Measurements from ENCODE around the gene RNF213.
"Not testable (repeated sequence)": the region's sequence is repeated elsewhere in the genome, so short reads cannot be mapped to it uniquely, and the experiment has no call there.

The RNF213 gene

GRCh38 chr17:80272366-80272765 lies 11.7 kb downstream of the RNF213 start:
- H3K4me1 ChIP-seq (ENCODE audit: low read length), result no peaks in the 10 kb centered on the region
- no peaks in the 10 kb centered on the region for H3F3A ChIP-seq (ENCODE audit: insufficient read depth, low read length)
- peaks cover 5% of the 10 kb centered on the region; the same call in 1 of the 2 replicates for H3K36me3 ChIP-seq (replicated peaks; ENCODE audit: insufficient read depth, low read length)
- no peaks in the 10 kb centered on the region for H3K9me2 ChIP-seq (replicated peaks; ENCODE audit: insufficient read depth, low read length)
- H4K20me1 ChIP-seq (ENCODE audit: insufficient read depth, low read length), result no peaks in the 10 kb centered on the region
- TF ChIP-seq EZH2phosphoT487 (IDR thresholded peaks at IDR 0.05; ENCODE audit: low read length), result no peak
- no peak for TF ChIP-seq EZH2 (optimal IDR thresholded peaks at IDR 0.05; ENCODE audit: low read depth, low read length)
- TF ChIP-seq, protein P1, sequence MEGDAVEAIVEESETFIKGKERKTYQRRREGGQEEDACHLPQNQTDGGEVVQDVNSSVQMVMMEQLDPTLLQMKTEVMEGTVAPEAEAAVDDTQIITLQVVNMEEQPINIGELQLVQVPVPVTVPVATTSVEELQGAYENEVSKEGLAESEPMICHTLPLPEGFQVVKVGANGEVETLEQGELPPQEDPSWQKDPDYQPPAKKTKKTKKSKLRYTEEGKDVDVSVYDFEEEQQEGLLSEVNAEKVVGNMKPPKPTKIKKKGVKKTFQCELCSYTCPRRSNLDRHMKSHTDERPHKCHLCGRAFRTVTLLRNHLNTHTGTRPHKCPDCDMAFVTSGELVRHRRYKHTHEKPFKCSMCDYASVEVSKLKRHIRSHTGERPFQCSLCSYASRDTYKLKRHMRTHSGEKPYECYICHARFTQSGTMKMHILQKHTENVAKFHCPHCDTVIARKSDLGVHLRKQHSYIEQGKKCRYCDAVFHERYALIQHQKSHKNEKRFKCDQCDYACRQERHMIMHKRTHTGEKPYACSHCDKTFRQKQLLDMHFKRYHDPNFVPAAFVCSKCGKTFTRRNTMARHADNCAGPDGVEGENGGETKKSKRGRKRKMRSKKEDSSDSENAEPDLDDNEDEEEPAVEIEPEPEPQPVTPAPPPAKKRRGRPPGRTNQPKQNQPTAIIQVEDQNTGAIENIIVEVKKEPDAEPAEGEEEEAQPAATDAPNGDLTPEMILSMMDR (IDR thresholded peaks at IDR 0.05; ENCODE audit: low read length), result no peak
- H3K9ac ChIP-seq (ENCODE audit: low read length), result no peak overlapping the region
- no peak overlapping the region for H2AFZ ChIP-seq (ENCODE audit: low read length)
- H3K27ac ChIP-seq (ENCODE audit: low read length), result no peak overlapping the region
- no peak for DNase-seq
- H3K9me3 ChIP-seq (replicated peaks; ENCODE audit: insufficient read depth, low read length), result no peaks in the 10 kb centered on the region
- no peak overlapping the region for H3K4me3 ChIP-seq (ENCODE audit: low read length)
- H3K27me3 ChIP-seq (replicated peaks; ENCODE audit: insufficient read depth, low read length), result no peaks in the 10 kb centered on the region
- no peak overlapping the region for H3K4me2 ChIP-seq (ENCODE audit: low read depth, low read length)
- H3K79me2 ChIP-seq (ENCODE audit: low read length), result peaks cover 14% of the 10 kb centered on the region; the same call in 1 of the 2 replicates

DNA sequence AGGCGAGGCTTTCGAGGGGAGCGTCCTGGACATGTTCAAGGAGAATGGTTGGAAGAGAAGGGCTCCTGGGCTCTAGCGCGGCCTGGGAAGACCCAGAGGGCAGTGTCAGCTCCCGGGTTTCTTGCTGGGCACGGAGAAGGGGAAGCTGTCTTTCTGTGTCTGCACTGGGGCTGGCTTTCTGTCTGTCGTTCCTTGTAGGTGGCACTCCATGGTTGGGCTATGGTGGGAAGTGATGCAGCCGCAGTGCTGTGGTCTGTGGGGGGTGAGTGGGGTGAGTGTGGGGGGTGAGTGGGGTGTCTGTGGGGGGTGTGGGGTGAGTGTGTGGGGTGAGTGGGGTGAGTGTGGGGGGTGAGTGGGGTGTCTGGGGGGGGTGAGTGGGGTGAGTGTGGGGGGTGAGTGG lies 13.7 kb downstream of the RNF213 start:
- Histone ChIP-seq H3K79me2 (ENCODE audit: low read length) (peaks cover 14% of the 10 kb centered on the region; the same call in 1 of the 2 replicates), H3K27me3 (replicated peaks; ENCODE audit: insufficient read depth, low read length) (no peaks in the 10 kb centered on the region), H3K4me3 (ENCODE audit: low read length) (no peak overlapping the region), H3K27ac (ENCODE audit: low read length) (no peak overlapping the region), H2AFZ (ENCODE audit: low read length) (no peak overlapping the region), H3F3A (ENCODE audit: insufficient read depth, low read length) (no peaks in the 10 kb centered on the region), H3K4me2 (ENCODE audit: low read depth, low read length) (no peak overlapping the region), H3K4me1 (ENCODE audit: low read length) (no peaks in the 10 kb centered on the region), H3K9me3 (replicated peaks; ENCODE audit: insufficient read depth, low read length) (no peaks in the 10 kb centered on the region), H3K9me2 (replicated peaks; ENCODE audit: insufficient read depth, low read length) (no peaks in the 10 kb centered on the region), H4K20me1 (ENCODE audit: insufficient read depth, low read length) (no peaks in the 10 kb centered on the region), H3K36me3 (replicated peaks; ENCODE audit: insufficient read depth, low read length) (0 out of 2 replicates have a peak, but pooled peaks cover 3% of the 10 kb centered on the region), H3K9ac (ENCODE audit: low read length) (no peak overlapping the region)
- no peak for DNase-seq
- TF ChIP-seq EZH2 (optimal IDR thresholded peaks at IDR 0.05; ENCODE audit: low read depth, low read length) (no peak), EZH2phosphoT487 (IDR thresholded peaks at IDR 0.05; ENCODE audit: low read length) (no peak)
- TF ChIP-seq, protein P1 (IDR thresholded peaks at IDR 0.05; ENCODE audit: low read length), result no peak

GRCh38 chr17:80274871-80275449 lies 14.3 kb downstream of the RNF213 start:
- H3K79me2 ChIP-seq (ENCODE audit: low read length), result peaks cover 13% of the 10 kb centered on the region; the same call in 1 of the 2 replicates

GRCh38 chr17:80275857-80276256 lies 15.2 kb downstream of the RNF213 start:
- not testable (repeated sequence) for H3F3A ChIP-seq (ENCODE audit: insufficient read depth, low read length); H4K20me1 ChIP-seq (ENCODE audit: insufficient read depth, low read length); DNase-seq; H3K27me3 ChIP-seq (replicated peaks; ENCODE audit: insufficient read depth, low read length); H3K9me3 ChIP-seq (replicated peaks; ENCODE audit: insufficient read depth, low read length); H3K36me3 ChIP-seq (replicated peaks; ENCODE audit: insufficient read depth, low read length); H3K4me2 ChIP-seq (ENCODE audit: low read depth, low read length); H3K9ac ChIP-seq (ENCODE audit: low read length); H3K79me2 ChIP-seq (ENCODE audit: low read length); H3K4me1 ChIP-seq (ENCODE audit: low read length); H3K9me2 ChIP-seq (replicated peaks; ENCODE audit: insufficient read depth, low read length); H3K4me3 ChIP-seq (ENCODE audit: low read length); H2AFZ ChIP-seq (ENCODE audit: low read length); H3K27ac ChIP-seq (ENCODE audit: low read length)

More at GRCh38 chr17:80274871-80275449, 14.3 kb downstream of the RNF213 start:
- Histone ChIP-seq H3K9me3 (replicated peaks; ENCODE audit: insufficient read depth, low read length) (no peaks in the 10 kb centered on the region), H3K27me3 (replicated peaks; ENCODE audit: insufficient read depth, low read length) (no peaks in the 10 kb centered on the region), H3K4me1 (ENCODE audit: low read length) (no peaks in the 10 kb centered on the region), H3K9me2 (replicated peaks; ENCODE audit: insufficient read depth, low read length) (no peaks in the 10 kb centered on the region), H3K36me3 (replicated peaks; ENCODE audit: insufficient read depth, low read length) (no peaks in the 10 kb centered on the region), H3K27ac (ENCODE audit: low read length) (no peak overlapping the region), H4K20me1 (ENCODE audit: insufficient read depth, low read length) (no peaks in the 10 kb centered on the region), H3K4me3 (ENCODE audit: low read length) (no peak overlapping the region), H3K9ac (ENCODE audit: low read length) (no peak overlapping the region), H3K4me2 (ENCODE audit: low read depth, low read length) (no peak overlapping the region), H2AFZ (ENCODE audit: low read length) (no peak overlapping the region), H3F3A (ENCODE audit: insufficient read depth, low read length) (no peaks in the 10 kb centered on the region)
- no peak for TF ChIP-seq EZH2phosphoT487 (IDR thresholded peaks at IDR 0.05; ENCODE audit: low read length)
- TF ChIP-seq EZH2 (optimal IDR thresholded peaks at IDR 0.05; ENCODE audit: low read depth, low read length), result no peak
- TF ChIP-seq, protein P1 (IDR thresholded peaks at IDR 0.05; ENCODE audit: low read length), result no peak
- DNase-seq, result no peak
